ENCODE measurements around the gene P2RX7.
"Not testable (repeated sequence)": the region's sequence is repeated elsewhere in the genome, so short reads cannot be mapped to it uniquely, and the experiment has no call there.

DNA sequence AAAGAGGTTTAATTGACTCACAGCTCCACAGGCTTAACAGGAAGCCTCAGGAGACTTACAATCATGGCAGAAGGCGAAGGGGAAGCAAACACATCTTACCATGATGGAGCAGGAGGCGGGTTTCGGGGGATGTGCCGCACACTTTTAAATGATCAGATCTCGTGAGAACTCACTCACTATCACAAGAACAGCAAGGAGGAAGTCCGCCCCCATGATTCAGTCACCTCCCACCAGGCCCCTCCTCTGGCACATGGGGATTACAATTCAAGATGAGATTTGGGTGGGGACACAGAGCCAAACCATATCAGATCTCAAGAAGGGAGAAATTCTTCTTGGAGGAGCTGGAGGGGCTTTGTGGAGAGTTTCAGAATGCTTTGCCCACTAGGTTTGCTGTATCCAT lies 32.2 kb downstream of the P2RX7 start:
- TF ChIP-seq, protein P1, sequence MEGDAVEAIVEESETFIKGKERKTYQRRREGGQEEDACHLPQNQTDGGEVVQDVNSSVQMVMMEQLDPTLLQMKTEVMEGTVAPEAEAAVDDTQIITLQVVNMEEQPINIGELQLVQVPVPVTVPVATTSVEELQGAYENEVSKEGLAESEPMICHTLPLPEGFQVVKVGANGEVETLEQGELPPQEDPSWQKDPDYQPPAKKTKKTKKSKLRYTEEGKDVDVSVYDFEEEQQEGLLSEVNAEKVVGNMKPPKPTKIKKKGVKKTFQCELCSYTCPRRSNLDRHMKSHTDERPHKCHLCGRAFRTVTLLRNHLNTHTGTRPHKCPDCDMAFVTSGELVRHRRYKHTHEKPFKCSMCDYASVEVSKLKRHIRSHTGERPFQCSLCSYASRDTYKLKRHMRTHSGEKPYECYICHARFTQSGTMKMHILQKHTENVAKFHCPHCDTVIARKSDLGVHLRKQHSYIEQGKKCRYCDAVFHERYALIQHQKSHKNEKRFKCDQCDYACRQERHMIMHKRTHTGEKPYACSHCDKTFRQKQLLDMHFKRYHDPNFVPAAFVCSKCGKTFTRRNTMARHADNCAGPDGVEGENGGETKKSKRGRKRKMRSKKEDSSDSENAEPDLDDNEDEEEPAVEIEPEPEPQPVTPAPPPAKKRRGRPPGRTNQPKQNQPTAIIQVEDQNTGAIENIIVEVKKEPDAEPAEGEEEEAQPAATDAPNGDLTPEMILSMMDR (IDR thresholded peaks at IDR 0.05; ENCODE audit: insufficient read depth, low read depth, low read length): not testable (repeated sequence)
- TF ChIP-seq EZH2 (IDR thresholded peaks at IDR 0.05; ENCODE audit: insufficient read depth, low read length): not testable (repeated sequence)
